Right lobe of liver (tissue), 6 donors: Measurements from ENCODE around the gene NPAS1. TPM values are rescaled to one million over a fixed set of nuclear protein-coding genes. Genes with fewer than 3 reads are reported as not detected.

Experiments used
- ATAC-seq, 4 donors: fragments of 200-7000 bp; cut with Tn5 transposase; one replicate each; pipeline ENCODE4 v1.9.1; 2020; ENCODE audit warnings: mild to moderate bottlenecking in 4 of 4, moderate library complexity in 4 of 4
- DNase-seq, 3 donors: peaks; one replicate each; pipeline ENCODE4 v3.0.0-alpha.2; 2020
- H3K27ac ChIP-seq, 3 donors: fragments of 200-600 bp; one replicate each; pipeline ENCODE4 v1.8.0; 2022
- H3K27me3 ChIP-seq, 2 donors: fragments of 200-600 bp; one replicate each; pipeline ENCODE4 v1.8.0; 2022
- H3K36me3 ChIP-seq, 4 donors: fragments of 200-600 bp; sonication (generic) in 1 of 4; one replicate each; pipeline versions ENCODE4 v1.5.1 to v1.8.0; 2017 to 2022; ENCODE audit warnings: control low read depth in 1 of 4
- H3K4me1 ChIP-seq, 4 donors: fragments of 200-600 bp; sonication (generic) in 1 of 4; one replicate each; pipeline versions ENCODE4 v1.5.1 to v1.8.0; 2017 to 2022; ENCODE audit warnings: control low read depth in 1 of 4
- H3K4me3 ChIP-seq, 3 donors: fragments of 200-600 bp; one replicate each; pipeline ENCODE4 v1.8.0; 2022
- H3K9me3 ChIP-seq, 4 donors: fragments of 200-600 bp; sonication (generic) in 1 of 4; one replicate each; pipeline versions ENCODE4 v1.5.1 to v1.8.0; 2017 to 2022; ENCODE audit warnings: control low read depth in 1 of 4
- CTCF ChIP-seq, 4 donors: fragments of 200-600 bp in 3 of 4; fragments of 450-650 bp in 1 of 4; IDR thresholded peaks; one replicate each; pipeline versions ENCODE4 v1.5.1 to v1.8.0; 2016 to 2022; ENCODE audit warnings: antibody characterized with exemption in 4 of 4, mild to moderate bottlenecking in 2 of 4
- POLR2A ChIP-seq: fragments of 450-650 bp; IDR thresholded peaks from one replicate; pipeline ENCODE4 v1.6.1; 2017; ENCODE audit warnings: antibody characterized with exemption, mild to moderate bottlenecking
- WGBS: methylation state at CpG from one replicate; pipeline ENCODE4 v1.1.6; 2018; ENCODE audit warnings: low coverage, low lambda C conversion rate; ENCODE audit not compliant: insufficient coverage; ENCODE audit errors: missing lambda C conversion rate; 5-methylcytosine and 5-hydroxymethylcytosine counted together
- intact Hi-C, 2 donors: fragments of 100-400 bp; cut with DNase I; formaldehyde crosslinking; loops; one replicate each; pipeline versions ENCODE4 v1.11.2 to v1.14.1; 2022
- long read RNA-seq: library from polyadenylated mRNA; unstranded; transcript quantifications from one replicate; pipeline ENCODE4 v2.0.0, GENCODE V29; 2019
- total RNA-seq, 6 experiments: library from RNA; depleted of rRNA in 2 of 6; stranded (reverse); fragments of >200 nt in 2 of 6; fragmentation: NEBNext Ultra II Directional in 3 of 6; extraction: Animal tissue kit (Norgen Biotek cat#: 25700) in 3 of 6; gene quantifications; one replicate each; pipeline versions ENCODE4 v1.1.0 to v1.2.4, GENCODE V29; 2016 to 2023
- donor health status: DM: no; HTN: yes; CAD: no.
- donor health status: DM: no; HTN: no; CAD: no.
- donor health status: DM: no; HTN: no; CAD: no.
- donor health status: DM: no; HTN: yes; CAD: no.
- donor health status: DM: no; HTN: yes; CAD: no.

Gene NPAS1
- total RNA-seq, result 1 to 10 TPM in 2 of 6 experiments, not detected in 4; 1.3 to 1.7 TPM
- long read RNA-seq, result 0 reads

- Histone ChIP-seq H3K9me3 (no peaks in the 10 kb centered on the region), H3K4me3 (peak within 1 kb of the TSS in 1 of 3 donors; percentile 19), H3K27me3 (peaks cover 0 to 21% of the 10 kb centered on the region in 2 donors), H3K4me1 (peaks cover 0 to 19% (median 2%) of the 10 kb centered on the region in 4 donors), H3K27ac (no peak within 1 kb of the TSS), H3K36me3 (no peaks in the 10 kb centered on the region)
- no peak for TF ChIP-seq POLR2A
- TF ChIP-seq CTCF (IDR thresholded peaks at IDR 0.05), result no peak
- peak; percentile 17 to 46 (median 26) for ATAC-seq
- WGBS, result 3% methylated on average over 6 of the region's 58 CpGs
- intact Hi-C loops, result no loop called here
- no peak for DNase-seq
These were observed at the start of gene NPAS1 for GRCh38 chr19:47019431-47020041. Gene NPAS1, plus strand, starts transcription at chr19:47019837. Its CDS starts 1,211 bp downstream, at chr19:47021048.

GRCh38 chr19:46970815-46971214, 48.8 kb upstream of the NPAS1 start:
- intact Hi-C loops, result no loop called here
- Histone ChIP-seq H3K4me1 (peaks cover 0 to 34% (median 16%) of the 10 kb centered on the region in 4 donors), H3K9me3 (no peaks in the 10 kb centered on the region), H3K4me3 (no peak overlapping the region), H3K27ac (no peak overlapping the region), H3K27me3 (no peaks in the 10 kb centered on the region), H3K36me3 (peaks cover 0 to 6% (median 3%) of the 10 kb centered on the region in 4 donors)
- ATAC-seq (peak in 1 of 4 donors; percentile 18), DNase-seq (no peak)
- TF ChIP-seq POLR2A, result no peak
- no peak for TF ChIP-seq CTCF (IDR thresholded peaks at IDR 0.05)
- 87% methylated on average over 5 of the region's 9 CpGs for WGBS

DNA sequence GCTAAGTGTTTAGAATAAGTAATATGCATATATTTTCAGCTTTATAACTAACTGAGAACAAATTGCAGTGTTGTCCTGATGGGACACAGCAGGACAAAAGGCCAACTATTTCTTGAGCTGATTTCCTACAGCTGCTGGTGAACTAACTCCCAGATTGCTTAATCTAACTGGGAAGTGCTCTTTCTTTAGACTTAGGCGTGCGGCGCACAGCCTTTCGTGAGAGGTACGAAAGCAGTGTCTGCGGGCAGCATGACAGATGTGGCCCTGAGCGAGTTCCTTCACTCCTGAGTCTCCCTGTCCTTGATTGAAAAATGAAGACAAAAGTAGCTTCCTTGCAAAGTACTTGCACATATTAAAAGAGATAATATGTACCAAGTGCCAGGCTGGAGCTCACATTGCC, 47.3 kb upstream of the NPAS1 start:
- intact Hi-C loops, result no loop called here
- ATAC-seq, result no peak
- 65% methylated on average over 7 of the region's 7 CpGs for WGBS
- Histone ChIP-seq H3K4me1 (peaks cover 0 to 46% (median 29%) of the 10 kb centered on the region in 4 donors), H3K9me3 (no peaks in the 10 kb centered on the region), H3K36me3 (peaks cover 0 to 5% (median 0%) of the 10 kb centered on the region in 4 donors), H3K27ac (no peak overlapping the region), H3K4me3 (no peak overlapping the region), H3K27me3 (no peaks in the 10 kb centered on the region)
- TF ChIP-seq CTCF (IDR thresholded peaks at IDR 0.05) (no peak), POLR2A (no peak)
- no peak for DNase-seq

DNA sequence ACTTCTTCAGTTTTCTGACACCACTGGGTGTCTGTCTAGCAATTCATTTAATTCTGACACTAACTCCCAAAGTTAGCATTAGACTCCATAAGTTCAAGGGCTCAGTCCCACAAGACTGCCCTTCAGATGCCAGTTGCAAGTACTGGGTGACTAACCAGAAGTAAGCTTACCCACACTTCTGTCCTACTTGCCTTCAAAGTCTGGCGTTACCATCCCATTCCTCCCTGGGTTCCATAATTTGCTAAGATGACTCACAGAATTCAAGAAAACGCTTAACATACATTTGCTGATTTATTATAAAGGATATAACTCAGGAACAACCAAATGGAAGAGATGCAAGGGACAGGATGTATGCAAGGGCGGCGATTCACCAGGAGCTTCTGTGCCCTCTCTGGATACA, 45.5 kb upstream of the NPAS1 start:
- Histone ChIP-seq H3K4me1 (peaks cover 0 to 47% (median 30%) of the 10 kb centered on the region in 4 donors), H3K4me3 (no peak overlapping the region), H3K36me3 (peaks cover 0 to 3% (median 0%) of the 10 kb centered on the region in 4 donors), H3K9me3 (no peaks in the 10 kb centered on the region), H3K27ac (peak overlapping the region in 2 of 3 donors; percentile 53 to 74), H3K27me3 (no peaks in the 10 kb centered on the region)
- intact Hi-C loops, result no loop called here
- no peak for ATAC-seq
- TF ChIP-seq POLR2A, result no peak
- TF ChIP-seq CTCF (IDR thresholded peaks at IDR 0.05), result no peak
- DNase-seq, result no peak
- 98% methylated on average over 4 of the region's 4 CpGs for WGBS
